Progenitor cell of endocrine pancreas (in vitro differentiated cells): ENCODE results near the gene DHDH. TPM values are rescaled to one million over a fixed set of nuclear protein-coding genes. Genes with fewer than 3 reads are reported as not detected.

ENCODE experiments used
- DNase-seq: peaks from one replicate; pipeline ENCODE4 v3.0.0; 2021; ENCODE audit warnings: low spot score; ENCODE audit not compliant: unreplicated experiment
- H3K27ac Mint-ChIP-seq: 2 replicates; pipeline ENCODE4 v1.8.0; 2021; ENCODE audit warnings: mild to moderate bottlenecking, moderate library complexity, mixed read lengths
- H3K27me3 Mint-ChIP-seq: 2 replicates; pipeline ENCODE4 v1.8.0; 2021; ENCODE audit warnings: mixed read lengths
- H3K36me3 Mint-ChIP-seq: 2 replicates; pipeline ENCODE4 v1.8.0; 2022; ENCODE audit warnings: mixed read lengths; ENCODE audit not compliant: insufficient read depth
- H3K4me1 Mint-ChIP-seq: 2 replicates; pipeline ENCODE4 v1.8.0; 2021; ENCODE audit warnings: low read depth, mixed read lengths
- H3K4me3 Mint-ChIP-seq: 2 replicates; pipeline ENCODE4 v1.8.0; 2021; ENCODE audit warnings: low read depth, mild to moderate bottlenecking, moderate library complexity, mixed read lengths
- H3K9me3 Mint-ChIP-seq: 2 replicates; pipeline ENCODE4 v1.8.0; 2021; ENCODE audit warnings: low read depth, mixed read lengths
- CTCF ChIP-seq: fragments of 200-600 bp; sonication (generic); IDR thresholded peaks from one replicate; pipeline ENCODE4 v1.5.0; 2021; ENCODE audit warnings: antibody characterized with exemption, mild to moderate bottlenecking; ENCODE audit not compliant: unreplicated experiment
- total RNA-seq: library from RNA; stranded (reverse); gene quantifications from 2 replicates; pipeline ENCODE4 v1.2.1, GENCODE V29; 2021

The DHDH gene
- total RNA-seq, 1 donor from 2014 or later, result 1.8 TPM

GRCh38 chr19:48959341-48960239, 26.1 kb downstream of the DHDH start:
- Mint-ChIP-seq H3K4me3 (no peak overlapping the region), H3K27me3 (no peaks in the 10 kb centered on the region), H3K27ac (peak overlapping the region; percentile 52), H3K36me3 (peaks cover 15% of the 10 kb centered on the region), H3K9me3 (no peaks in the 10 kb centered on the region), H3K4me1 (peaks cover 41% of the 10 kb centered on the region)
- no peak for TF ChIP-seq CTCF
- DNase-seq, result no peak

- no peak overlapping the region for H3K4me3 Mint-ChIP-seq
- H3K27ac Mint-ChIP-seq, result peak overlapping the region; percentile 98
- peaks cover 20% of the 10 kb centered on the region for H3K36me3 Mint-ChIP-seq
- H3K9me3 Mint-ChIP-seq, result no peaks in the 10 kb centered on the region
- peaks cover 38% of the 10 kb centered on the region for H3K4me1 Mint-ChIP-seq
- no peak for TF ChIP-seq CTCF
- H3K27me3 Mint-ChIP-seq, result no peaks in the 10 kb centered on the region
- DNase-seq, result no peak
Measured at GRCh38 chr19:48961051-48961649, 27.7 kb downstream of the DHDH start.

GRCh38 chr19:48961673-48962028, 28.2 kb downstream of the DHDH start:
- Mint-ChIP-seq H3K9me3 (no peaks in the 10 kb centered on the region), H3K4me3 (peak overlapping the region; percentile 48), H3K27me3 (no peaks in the 10 kb centered on the region), H3K4me1 (peaks cover 40% of the 10 kb centered on the region), H3K27ac (peak overlapping the region; percentile 98), H3K36me3 (peaks cover 22% of the 10 kb centered on the region)
- DNase-seq, result no peak
- TF ChIP-seq CTCF, result no peak

- H3K27me3 Mint-ChIP-seq, result no peaks in the 10 kb centered on the region
- peaks cover 44% of the 10 kb centered on the region for H3K4me1 Mint-ChIP-seq
- no peak for TF ChIP-seq CTCF
- peaks cover 23% of the 10 kb centered on the region for H3K36me3 Mint-ChIP-seq
- H3K4me3 Mint-ChIP-seq, result peak overlapping the region; percentile 48
- peak overlapping the region; percentile 98 for H3K27ac Mint-ChIP-seq
- DNase-seq, result no peak
- H3K9me3 Mint-ChIP-seq, result no peaks in the 10 kb centered on the region
Measured at GRCh38 chr19:48962029-48962848, 28.7 kb downstream of the DHDH start.

GRCh38 chr19:48962849-48963165, 29.3 kb downstream of the DHDH start:
- H3K27ac Mint-ChIP-seq, result peak overlapping the region; percentile 98

More at GRCh38 chr19:48962849-48963165, 29.3 kb downstream of the DHDH start:
- no peak for DNase-seq
- no peak for TF ChIP-seq CTCF
- Mint-ChIP-seq H3K36me3 (peaks cover 23% of the 10 kb centered on the region), H3K4me1 (peaks cover 44% of the 10 kb centered on the region), H3K9me3 (no peaks in the 10 kb centered on the region), H3K4me3 (no peak overlapping the region), H3K27me3 (no peaks in the 10 kb centered on the region)
